HEK293 (cell line): Measurements from ENCODE around the gene ADK.

Experiments used
- CTCF ChIA-PET: fragments of 350-600 bp; formaldehyde crosslinking; extraction: SDS; loops from one replicate; lab custom pipeline; 2021; ENCODE audit warnings: antibody characterized with exemption; lab: Yijun Ruan, JAX
- POLR2A ChIA-PET: fragments of 300-600 bp; formaldehyde crosslinking; extraction: SDS; loops from one replicate; lab custom pipeline; 2020; ENCODE audit warnings: antibody characterized with exemption, inconsistent platforms; lab: Yijun Ruan, JAX
- H3K27ac ChIP-seq: fragments of 200-500 bp; sonication (Bioruptor generic); 2 replicates; pipeline ENCODE4 v1.5.1; 2014; ENCODE audit warnings: low read depth, low read length, control low read depth, inconsistent platforms; ENCODE audit errors: extremely low read depth
- H3K36me3 ChIP-seq, 2 experiments: fragments of 200-500 bp in 1 of 2; sonication (Bioruptor generic) in 1 of 2; 1 replicate in 1 of 2; 2 replicates in 1 of 2; pipeline ENCODE4 v1.5.1; 2014 to 2017; ENCODE audit warnings: inconsistent platforms in 2 of 2, low read length in 2 of 2; ENCODE audit not compliant: control insufficient read depth in 2 of 2, insufficient read depth in 1 of 2
- H3K4me1 ChIP-seq: fragments of 200-500 bp; sonication (Bioruptor generic); 2 replicates; pipeline ENCODE4 v1.5.1; 2014; ENCODE audit warnings: mild to moderate bottlenecking, low read length, inconsistent platforms; ENCODE audit not compliant: control insufficient read depth, insufficient read depth
- H3K4me3 ChIP-seq: 2 replicates; pipeline ENCODE4 v1.5.1; 2011; ENCODE audit warnings: low read depth, mild to moderate bottlenecking, control low read depth, low read length, moderate library complexity
- H3K9me3 ChIP-seq: fragments of 200-500 bp; sonication (Bioruptor generic); 2 replicates; pipeline ENCODE4 v1.5.1; 2014; ENCODE audit warnings: low read depth, low read length, inconsistent platforms; ENCODE audit not compliant: control insufficient read depth, insufficient read depth
- BCL11B ChIP-seq: fragments of 450-650 bp; formaldehyde crosslinking; IDR thresholded peaks from 2 replicates; pipeline ENCODE4 v1.5.1; 2016; ENCODE audit warnings: low read depth, missing biosample characterization, missing genetic modification characterization
- GFI1B ChIP-seq: fragments of 450-650 bp; formaldehyde crosslinking; IDR thresholded peaks from 2 replicates; pipeline ENCODE4 v1.5.1; 2016; ENCODE audit warnings: missing biosample characterization, missing genetic modification characterization
- REPIN1 ChIP-seq: fragments of 450-650 bp; formaldehyde crosslinking; IDR thresholded peaks from 2 replicates; pipeline ENCODE4 v1.5.1; 2017; ENCODE audit warnings: missing biosample characterization, missing genetic modification characterization, low read depth
- SP3 ChIP-seq: fragments of 450-650 bp; formaldehyde crosslinking; IDR thresholded peaks from 2 replicates; pipeline ENCODE4 v1.5.1; 2016; ENCODE audit warnings: missing biosample characterization, missing genetic modification characterization
- WT1 ChIP-seq: fragments of 450-650 bp; formaldehyde crosslinking; IDR thresholded peaks from 2 replicates; pipeline ENCODE4 v1.5.1; 2016; ENCODE audit warnings: missing biosample characterization, missing genetic modification characterization
- ZBTB17 ChIP-seq: fragments of 450-650 bp; formaldehyde crosslinking; IDR thresholded peaks from 2 replicates; pipeline ENCODE4 v1.5.1; 2016; ENCODE audit warnings: missing biosample characterization, missing genetic modification characterization
- ZBTB21 ChIP-seq: fragments of 450-650 bp; formaldehyde crosslinking; IDR thresholded peaks from 2 replicates; pipeline ENCODE4 v1.5.1; 2017; ENCODE audit warnings: missing biosample characterization, missing genetic modification characterization
- ZBTB8A ChIP-seq: fragments of 450-650 bp; formaldehyde crosslinking; IDR thresholded peaks from 2 replicates; pipeline ENCODE4 v1.5.1; 2016; ENCODE audit warnings: missing biosample characterization, missing genetic modification characterization
- ZNF10 ChIP-seq: fragments of 450-650 bp; formaldehyde crosslinking; IDR thresholded peaks from 2 replicates; pipeline ENCODE4 v1.5.1; 2017; ENCODE audit warnings: missing biosample characterization, missing genetic modification characterization
- ZNF140 ChIP-seq: fragments of 450-650 bp; formaldehyde crosslinking; IDR thresholded peaks from 2 replicates; pipeline ENCODE4 v1.5.1; 2016; ENCODE audit warnings: missing biosample characterization, missing genetic modification characterization
- ZNF184 ChIP-seq: fragments of 450-650 bp; IDR thresholded peaks from 2 replicates; pipeline ENCODE4 v1.5.1; 2018; ENCODE audit warnings: missing biosample characterization, mild to moderate bottlenecking, missing genetic modification characterization
- ZNF23 ChIP-seq: fragments of 450-650 bp; formaldehyde crosslinking; IDR thresholded peaks from 2 replicates; pipeline ENCODE4 v1.5.1; 2016; ENCODE audit warnings: missing biosample characterization, missing genetic modification characterization, borderline replicate concordance
- ZNF266 ChIP-seq: fragments of 450-650 bp; formaldehyde crosslinking; IDR thresholded peaks from 2 replicates; pipeline ENCODE4 v1.5.1; 2016; ENCODE audit warnings: missing biosample characterization, missing genetic modification characterization, low read depth
- ZNF354C ChIP-seq: fragments of 450-650 bp; formaldehyde crosslinking; IDR thresholded peaks from 2 replicates; pipeline ENCODE4 v1.5.1; 2016; ENCODE audit warnings: missing biosample characterization, missing genetic modification characterization, low read depth, borderline replicate concordance
- ZNF555 ChIP-seq: fragments of 450-650 bp; formaldehyde crosslinking; conservative IDR thresholded peaks from 2 replicates; pipeline ENCODE4 v1.5.1; 2017; ENCODE audit warnings: missing biosample characterization, mild to moderate bottlenecking, missing genetic modification characterization, inconsistent platforms
- ZNF585B ChIP-seq: fragments of 450-650 bp; formaldehyde crosslinking; IDR thresholded peaks from 2 replicates; pipeline ENCODE4 v1.5.1; 2016; ENCODE audit warnings: missing biosample characterization, missing genetic modification characterization
- ZNF624 ChIP-seq: fragments of 450-650 bp; formaldehyde crosslinking; IDR thresholded peaks from 2 replicates; pipeline ENCODE4 v1.5.1; 2017; ENCODE audit warnings: missing biosample characterization, missing genetic modification characterization
- ZNF664 ChIP-seq: fragments of 450-650 bp; formaldehyde crosslinking; IDR thresholded peaks from 2 replicates; pipeline ENCODE4 v1.5.1; 2016; ENCODE audit warnings: missing biosample characterization, missing genetic modification characterization
- ZNF707 ChIP-seq: fragments of 450-650 bp; formaldehyde crosslinking; IDR thresholded peaks from 2 replicates; pipeline ENCODE4 v1.5.1; 2016; ENCODE audit warnings: missing biosample characterization, missing genetic modification characterization
- TF ChIP-seq, protein P1 (sequence below): fragments of 450-650 bp; formaldehyde crosslinking; IDR thresholded peaks from 2 replicates; pipeline ENCODE4 v1.5.1; 2017; ENCODE audit warnings: missing biosample characterization, missing genetic modification characterization
- TF ChIP-seq, protein P2 (sequence below): fragments of 450-650 bp; formaldehyde crosslinking; IDR thresholded peaks from 2 replicates; pipeline ENCODE4 v1.5.1; 2017; ENCODE audit warnings: missing biosample characterization, mild to moderate bottlenecking, missing genetic modification characterization, moderate library complexity
- TF ChIP-seq, protein P3 (sequence below): fragments of 450-650 bp; IDR thresholded peaks from 2 replicates; pipeline ENCODE4 v1.5.1; 2018; ENCODE audit warnings: missing biosample characterization, missing genetic modification characterization
- TF ChIP-seq, protein P4 (sequence below): fragments of 450-650 bp; formaldehyde crosslinking; IDR thresholded peaks from 2 replicates; pipeline ENCODE4 v1.5.1; 2017; ENCODE audit warnings: missing biosample characterization, missing genetic modification characterization
- TF ChIP-seq, protein P5 (sequence below): fragments of 450-650 bp; formaldehyde crosslinking; IDR thresholded peaks from 2 replicates; pipeline ENCODE4 v1.5.1; 2016; ENCODE audit warnings: missing biosample characterization, missing genetic modification characterization
- TF ChIP-seq, protein P6 (sequence below): fragments of 450-650 bp; formaldehyde crosslinking; conservative IDR thresholded peaks from 2 replicates; pipeline ENCODE4 v1.5.1; 2016; ENCODE audit warnings: low read depth, missing biosample characterization, missing genetic modification characterization

Gene ADK

DNA sequence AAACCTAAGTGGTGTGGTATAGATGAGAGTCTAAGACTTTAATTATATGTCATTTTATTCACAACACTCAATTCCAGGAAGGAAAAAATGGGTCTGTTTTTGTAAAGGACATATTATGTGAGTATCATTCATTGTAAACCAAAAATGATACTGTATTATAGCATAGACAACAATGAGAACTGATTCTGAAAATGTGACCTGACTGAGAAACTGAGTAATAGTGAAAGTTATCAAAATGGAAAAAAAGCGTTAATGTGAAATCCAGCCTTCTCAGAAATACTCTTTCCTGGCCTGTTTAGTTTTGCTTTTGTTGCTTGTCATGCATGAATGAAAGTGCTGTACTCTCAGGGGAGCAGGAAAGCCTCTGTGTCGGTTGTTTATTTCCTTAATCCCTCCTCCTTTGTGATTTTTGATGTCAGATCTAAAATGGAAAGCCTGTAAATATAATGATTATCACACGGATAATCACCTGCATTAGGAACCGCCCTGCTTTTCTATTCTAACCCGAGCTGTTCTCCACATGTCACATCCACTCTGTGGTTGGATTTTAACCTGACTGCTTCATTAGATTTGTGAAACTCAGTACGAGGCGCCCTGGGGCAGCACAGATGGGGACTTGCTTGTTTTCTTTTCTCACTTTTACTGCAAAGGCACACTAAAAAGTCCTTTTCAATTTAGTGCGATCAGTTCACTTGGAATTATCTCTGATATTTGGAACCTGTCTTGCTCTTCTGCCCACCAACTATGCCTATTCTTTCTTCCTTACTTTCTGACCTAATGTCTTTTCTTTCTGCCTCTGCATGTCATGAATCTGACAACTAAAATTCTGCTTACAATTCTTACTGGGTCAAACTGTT, 434.4 kb downstream of the ADK start:
- Histone ChIP-seq H3K36me3 (no peaks in the 10 kb centered on the region), H3K27ac (peak overlapping the region; percentile 89), H3K4me1 (peaks cover 25% of the 10 kb centered on the region), H3K9me3 (no peaks in the 10 kb centered on the region), H3K4me3 (no peak overlapping the region; the same call in none of the 2 replicates)
- ChIA-PET CTCF (no interaction called here), POLR2A (no interaction called here)
- TF ChIP-seq SP3 (tag by site-specific recombination) (no peak), BCL11B (tag by site-specific recombination) (peak; percentile 85), ZNF266 (no peak), ZNF184 (no peak), ZBTB21 (tag by site-specific recombination) (no peak), ZNF585B (no peak), WT1 (peak; percentile 99), ZNF140 (tag by site-specific recombination) (no peak), ZNF555 (tag by site-specific recombination) (no peak), ZNF624 (no peak), ZBTB17 (peak; percentile 76), ZNF23 (tag by site-specific recombination) (no peak), ZNF354C (tag by site-specific recombination) (no peak), REPIN1 (tag by site-specific recombination) (no peak), ZNF707 (tag by site-specific recombination) (no peak), ZBTB8A (tag by site-specific recombination) (peak; percentile 17; the same call in 1 of the 2 replicates), ZNF664 (no peak), ZNF10 (tag by site-specific recombination) (no peak), GFI1B (tag by site-specific recombination) (peak; percentile 83)
- TF ChIP-seq, protein P1, sequence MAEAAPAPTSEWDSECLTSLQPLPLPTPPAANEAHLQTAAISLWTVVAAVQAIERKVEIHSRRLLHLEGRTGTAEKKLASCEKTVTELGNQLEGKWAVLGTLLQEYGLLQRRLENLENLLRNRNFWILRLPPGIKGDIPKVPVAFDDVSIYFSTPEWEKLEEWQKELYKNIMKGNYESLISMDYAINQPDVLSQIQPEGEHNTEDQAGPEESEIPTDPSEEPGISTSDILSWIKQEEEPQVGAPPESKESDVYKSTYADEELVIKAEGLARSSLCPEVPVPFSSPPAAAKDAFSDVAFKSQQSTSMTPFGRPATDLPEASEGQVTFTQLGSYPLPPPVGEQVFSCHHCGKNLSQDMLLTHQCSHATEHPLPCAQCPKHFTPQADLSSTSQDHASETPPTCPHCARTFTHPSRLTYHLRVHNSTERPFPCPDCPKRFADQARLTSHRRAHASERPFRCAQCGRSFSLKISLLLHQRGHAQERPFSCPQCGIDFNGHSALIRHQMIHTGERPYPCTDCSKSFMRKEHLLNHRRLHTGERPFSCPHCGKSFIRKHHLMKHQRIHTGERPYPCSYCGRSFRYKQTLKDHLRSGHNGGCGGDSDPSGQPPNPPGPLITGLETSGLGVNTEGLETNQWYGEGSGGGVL (tag by site-specific recombination): no peak; the same call in 1 of the 2 replicates
- TF ChIP-seq, protein P2, sequence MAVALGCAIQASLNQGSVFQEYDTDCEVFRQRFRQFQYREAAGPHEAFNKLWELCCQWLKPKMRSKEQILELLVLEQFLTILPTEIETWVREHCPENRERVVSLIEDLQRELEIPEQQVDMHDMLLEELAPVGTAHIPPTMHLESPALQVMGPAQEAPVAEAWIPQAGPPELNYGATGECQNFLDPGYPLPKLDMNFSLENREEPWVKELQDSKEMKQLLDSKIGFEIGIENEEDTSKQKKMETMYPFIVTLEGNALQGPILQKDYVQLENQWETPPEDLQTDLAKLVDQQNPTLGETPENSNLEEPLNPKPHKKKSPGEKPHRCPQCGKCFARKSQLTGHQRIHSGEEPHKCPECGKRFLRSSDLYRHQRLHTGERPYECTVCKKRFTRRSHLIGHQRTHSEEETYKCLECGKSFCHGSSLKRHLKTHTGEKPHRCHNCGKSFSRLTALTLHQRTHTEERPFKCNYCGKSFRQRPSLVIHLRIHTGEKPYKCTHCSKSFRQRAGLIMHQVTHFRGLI (tag by site-specific recombination): no peak; the same call in 1 of the 2 replicates
- TF ChIP-seq, protein P3, sequence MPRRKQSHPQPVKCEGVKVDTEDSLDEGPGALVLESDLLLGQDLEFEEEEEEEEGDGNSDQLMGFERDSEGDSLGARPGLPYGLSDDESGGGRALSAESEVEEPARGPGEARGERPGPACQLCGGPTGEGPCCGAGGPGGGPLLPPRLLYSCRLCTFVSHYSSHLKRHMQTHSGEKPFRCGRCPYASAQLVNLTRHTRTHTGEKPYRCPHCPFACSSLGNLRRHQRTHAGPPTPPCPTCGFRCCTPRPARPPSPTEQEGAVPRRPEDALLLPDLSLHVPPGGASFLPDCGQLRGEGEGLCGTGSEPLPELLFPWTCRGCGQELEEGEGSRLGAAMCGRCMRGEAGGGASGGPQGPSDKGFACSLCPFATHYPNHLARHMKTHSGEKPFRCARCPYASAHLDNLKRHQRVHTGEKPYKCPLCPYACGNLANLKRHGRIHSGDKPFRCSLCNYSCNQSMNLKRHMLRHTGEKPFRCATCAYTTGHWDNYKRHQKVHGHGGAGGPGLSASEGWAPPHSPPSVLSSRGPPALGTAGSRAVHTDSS (tag by site-specific recombination): no peak
- TF ChIP-seq, protein P4, sequence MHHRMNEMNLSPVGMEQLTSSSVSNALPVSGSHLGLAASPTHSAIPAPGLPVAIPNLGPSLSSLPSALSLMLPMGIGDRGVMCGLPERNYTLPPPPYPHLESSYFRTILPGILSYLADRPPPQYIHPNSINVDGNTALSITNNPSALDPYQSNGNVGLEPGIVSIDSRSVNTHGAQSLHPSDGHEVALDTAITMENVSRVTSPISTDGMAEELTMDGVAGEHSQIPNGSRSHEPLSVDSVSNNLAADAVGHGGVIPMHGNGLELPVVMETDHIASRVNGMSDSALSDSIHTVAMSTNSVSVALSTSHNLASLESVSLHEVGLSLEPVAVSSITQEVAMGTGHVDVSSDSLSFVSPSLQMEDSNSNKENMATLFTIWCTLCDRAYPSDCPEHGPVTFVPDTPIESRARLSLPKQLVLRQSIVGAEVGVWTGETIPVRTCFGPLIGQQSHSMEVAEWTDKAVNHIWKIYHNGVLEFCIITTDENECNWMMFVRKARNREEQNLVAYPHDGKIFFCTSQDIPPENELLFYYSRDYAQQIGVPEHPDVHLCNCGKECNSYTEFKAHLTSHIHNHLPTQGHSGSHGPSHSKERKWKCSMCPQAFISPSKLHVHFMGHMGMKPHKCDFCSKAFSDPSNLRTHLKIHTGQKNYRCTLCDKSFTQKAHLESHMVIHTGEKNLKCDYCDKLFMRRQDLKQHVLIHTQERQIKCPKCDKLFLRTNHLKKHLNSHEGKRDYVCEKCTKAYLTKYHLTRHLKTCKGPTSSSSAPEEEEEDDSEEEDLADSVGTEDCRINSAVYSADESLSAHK (tag by site-specific recombination): peak; percentile 82
- TF ChIP-seq, protein P5, sequence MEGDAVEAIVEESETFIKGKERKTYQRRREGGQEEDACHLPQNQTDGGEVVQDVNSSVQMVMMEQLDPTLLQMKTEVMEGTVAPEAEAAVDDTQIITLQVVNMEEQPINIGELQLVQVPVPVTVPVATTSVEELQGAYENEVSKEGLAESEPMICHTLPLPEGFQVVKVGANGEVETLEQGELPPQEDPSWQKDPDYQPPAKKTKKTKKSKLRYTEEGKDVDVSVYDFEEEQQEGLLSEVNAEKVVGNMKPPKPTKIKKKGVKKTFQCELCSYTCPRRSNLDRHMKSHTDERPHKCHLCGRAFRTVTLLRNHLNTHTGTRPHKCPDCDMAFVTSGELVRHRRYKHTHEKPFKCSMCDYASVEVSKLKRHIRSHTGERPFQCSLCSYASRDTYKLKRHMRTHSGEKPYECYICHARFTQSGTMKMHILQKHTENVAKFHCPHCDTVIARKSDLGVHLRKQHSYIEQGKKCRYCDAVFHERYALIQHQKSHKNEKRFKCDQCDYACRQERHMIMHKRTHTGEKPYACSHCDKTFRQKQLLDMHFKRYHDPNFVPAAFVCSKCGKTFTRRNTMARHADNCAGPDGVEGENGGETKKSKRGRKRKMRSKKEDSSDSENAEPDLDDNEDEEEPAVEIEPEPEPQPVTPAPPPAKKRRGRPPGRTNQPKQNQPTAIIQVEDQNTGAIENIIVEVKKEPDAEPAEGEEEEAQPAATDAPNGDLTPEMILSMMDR (tag by site-specific recombination): no peak
- TF ChIP-seq, protein P6, sequence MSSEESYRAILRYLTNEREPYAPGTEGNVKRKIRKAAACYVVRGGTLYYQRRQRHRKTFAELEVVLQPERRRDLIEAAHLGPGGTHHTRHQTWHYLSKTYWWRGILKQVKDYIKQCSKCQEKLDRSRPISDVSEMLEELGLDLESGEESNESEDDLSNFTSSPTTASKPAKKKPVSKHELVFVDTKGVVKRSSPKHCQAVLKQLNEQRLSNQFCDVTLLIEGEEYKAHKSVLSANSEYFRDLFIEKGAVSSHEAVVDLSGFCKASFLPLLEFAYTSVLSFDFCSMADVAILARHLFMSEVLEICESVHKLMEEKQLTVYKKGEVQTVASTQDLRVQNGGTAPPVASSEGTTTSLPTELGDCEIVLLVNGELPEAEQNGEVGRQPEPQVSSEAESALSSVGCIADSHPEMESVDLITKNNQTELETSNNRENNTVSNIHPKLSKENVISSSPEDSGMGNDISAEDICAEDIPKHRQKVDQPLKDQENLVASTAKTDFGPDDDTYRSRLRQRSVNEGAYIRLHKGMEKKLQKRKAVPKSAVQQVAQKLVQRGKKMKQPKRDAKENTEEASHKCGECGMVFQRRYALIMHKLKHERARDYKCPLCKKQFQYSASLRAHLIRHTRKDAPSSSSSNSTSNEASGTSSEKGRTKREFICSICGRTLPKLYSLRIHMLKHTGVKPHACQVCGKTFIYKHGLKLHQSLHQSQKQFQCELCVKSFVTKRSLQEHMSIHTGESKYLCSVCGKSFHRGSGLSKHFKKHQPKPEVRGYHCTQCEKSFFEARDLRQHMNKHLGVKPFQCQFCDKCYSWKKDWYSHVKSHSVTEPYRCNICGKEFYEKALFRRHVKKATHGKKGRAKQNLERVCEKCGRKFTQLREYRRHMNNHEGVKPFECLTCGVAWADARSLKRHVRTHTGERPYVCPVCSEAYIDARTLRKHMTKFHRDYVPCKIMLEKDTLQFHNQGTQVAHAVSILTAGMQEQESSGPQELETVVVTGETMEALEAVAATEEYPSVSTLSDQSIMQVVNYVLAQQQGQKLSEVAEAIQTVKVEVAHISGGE (tag by site-specific recombination): no peak
